A673 (cell line): Measurements from ENCODE around the gene LACTBL1. TPM values are rescaled to one million over a fixed set of nuclear protein-coding genes. Genes with fewer than 3 reads are reported as not detected.

Source experiments
- BruUV-seq: library from RNA; stranded (reverse); fragments of 400-500 nt; replicated peaks from 2 replicates; lab custom pipeline; 2021; lab: Mats Ljungman, UMichigan
- CTCF ChIA-PET: fragments of 300-600 bp; sonication (Branson Sonifier 250); formaldehyde crosslinking; loops from one replicate; lab custom pipeline; 2022; ENCODE audit warnings: antibody characterized with exemption; lab: Charles Lee
- POLR2A ChIA-PET: fragments of 300-600 bp; sonication (Branson Sonifier 250); formaldehyde crosslinking; loops from one replicate; lab custom pipeline; 2022; ENCODE audit warnings: antibody characterized with exemption; ENCODE audit not compliant: low non-redundant PET; lab: Charles Lee
- DNase-seq: peaks from one replicate; pipeline ENCODE4 v3.0.0-alpha.2; 2015; ENCODE audit warnings: low spot score
- H3K27ac ChIP-seq: fragments of 200-600 bp; sonication (generic); 2 replicates; pipeline ENCODE4 v1.5.1; 2016; ENCODE audit warnings: mixed run types, low read depth, mild to moderate bottlenecking, mixed read lengths, antibody characterized with exemption, low read length; ENCODE audit not compliant: poor library complexity, severe bottlenecking
- H3K27me3 ChIP-seq: fragments of 200-600 bp; sonication (generic); replicated peaks from 2 replicates; pipeline ENCODE4 v1.6.1; 2017; ENCODE audit warnings: mixed run types, low read depth, mild to moderate bottlenecking, mixed read lengths, antibody characterized with exemption, low read length; ENCODE audit not compliant: insufficient read depth, poor library complexity
- H3K36me3 ChIP-seq: fragments of 200-600 bp; sonication (generic); 2 replicates; pipeline ENCODE4 v1.6.1; 2016; ENCODE audit warnings: mixed run types, mild to moderate bottlenecking, mixed read lengths, antibody characterized with exemption, low read length; ENCODE audit not compliant: insufficient read depth, poor library complexity, severe bottlenecking
- H3K4me1 ChIP-seq: fragments of 200-600 bp; sonication (generic); 2 replicates; pipeline ENCODE4 v1.6.1; 2017; ENCODE audit warnings: mixed run types, mild to moderate bottlenecking, mixed read lengths, antibody characterized with exemption, low read length; ENCODE audit not compliant: insufficient read depth, poor library complexity, severe bottlenecking
- H3K4me3 ChIP-seq: fragments of 200-600 bp; sonication (generic); 2 replicates; pipeline ENCODE4 v1.5.1; 2016; ENCODE audit warnings: low read depth, mixed run types, mild to moderate bottlenecking, mixed read lengths, low read length; ENCODE audit not compliant: poor library complexity, severe bottlenecking
- H3K9me3 ChIP-seq: fragments of 200-600 bp; sonication (generic); 2 replicates; pipeline ENCODE4 v1.6.1; 2016; ENCODE audit warnings: mixed run types, low read depth, mild to moderate bottlenecking, mixed read lengths, antibody characterized with exemption, low read length; ENCODE audit not compliant: poor library complexity, severe bottlenecking
- EZH2 ChIP-seq: fragments of 200-600 bp; sonication (generic); IDR thresholded peaks from 2 replicates; pipeline ENCODE4 v1.6.1; 2017; ENCODE audit warnings: borderline replicate concordance, low read depth, mild to moderate bottlenecking, mixed read lengths, antibody characterized with exemption, low read length; ENCODE audit not compliant: poor library complexity, severe bottlenecking
- intact Hi-C: fragments of 100-400 bp; cut with micrococcal nuclease; formaldehyde crosslinking; loops from one replicate; pipeline ENCODE4 v1.10.0; 2022; ENCODE audit not compliant: unreplicated experiment
- total RNA-seq: library from RNA; stranded (reverse); gene quantifications from 2 replicates; pipeline ENCODE4 v1.2.3, GENCODE V29; 2021
- TF ChIP-seq, protein P1 (sequence below): fragments of 300-800, 200-600 bp; sonication (generic); conservative IDR thresholded peaks from 2 replicates; pipeline ENCODE4 v1.5.1; 2017; ENCODE audit warnings: low read depth, mild to moderate bottlenecking, antibody characterized with exemption, low read length, moderate library complexity, mixed read lengths

The LACTBL1 gene
- total RNA-seq, 1 experiment from 2014 or later, result 0.24 TPM

DNA sequence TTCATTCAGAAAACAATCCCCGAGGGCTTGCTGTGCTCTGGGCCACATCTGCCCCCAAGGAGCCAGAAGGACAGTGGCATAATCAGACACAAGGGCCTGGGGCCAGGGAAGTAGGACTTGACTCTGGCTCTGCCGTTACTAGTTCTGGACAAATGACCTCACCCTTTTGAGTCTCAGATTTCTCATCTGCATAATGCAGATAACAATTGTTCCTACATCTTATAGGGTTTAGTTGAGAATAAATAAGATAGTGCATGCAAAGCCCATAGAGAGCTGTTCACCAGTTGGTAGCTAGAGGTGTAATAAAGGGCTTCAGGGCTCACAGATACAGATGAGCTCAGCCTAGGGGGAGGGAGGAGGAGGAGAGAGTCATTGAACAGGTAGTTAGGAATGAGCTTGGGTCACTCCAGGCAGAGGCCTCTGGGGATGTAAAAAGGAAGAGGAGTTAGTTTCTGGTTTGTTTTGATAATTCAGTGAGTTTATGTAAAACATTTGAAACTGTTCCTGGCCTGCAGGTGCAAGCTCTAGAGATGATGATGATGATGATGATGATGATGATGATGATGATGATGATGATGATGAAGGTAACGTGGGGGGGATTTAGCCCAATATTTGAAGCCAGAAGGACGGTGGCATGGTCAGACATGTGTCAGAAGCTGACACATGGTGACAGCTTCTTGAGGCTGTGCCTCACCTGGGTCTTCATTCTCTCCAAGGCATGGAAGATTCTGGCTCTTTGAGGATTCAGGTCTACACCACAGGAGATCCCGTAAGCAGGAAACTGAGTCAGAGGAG, 858 bp downstream of the LACTBL1 start:
- intact Hi-C loops, result loop anchor here (5.0 to 10.0 kb wide), 2 partner anchors 300 to 663 kb away; no protein-coding TSS in a partner anchor
- no peak overlapping the region for H3K27ac ChIP-seq

DNA sequence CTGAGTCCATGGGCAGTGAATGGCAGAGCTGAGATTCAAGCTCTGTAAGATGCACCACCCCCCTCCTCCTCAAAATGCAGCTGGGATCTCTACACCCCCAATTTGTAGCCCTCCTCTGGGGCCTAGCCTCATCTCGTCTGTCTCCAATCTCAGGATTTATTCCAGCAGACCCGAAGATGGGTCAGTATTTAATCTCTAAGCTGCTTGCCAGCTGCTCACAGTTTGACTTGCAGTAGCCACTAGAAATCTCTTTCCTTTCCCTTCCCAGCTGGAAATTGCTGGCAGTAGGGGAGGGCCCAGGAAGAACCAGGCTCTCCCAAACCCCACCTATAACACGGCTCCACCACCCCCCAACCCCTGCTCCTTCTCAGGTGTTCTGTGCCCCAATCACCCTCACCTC, 1.5 kb downstream of the LACTBL1 start:
- CTCF ChIA-PET, result no interaction called here
- Histone ChIP-seq H3K9me3 (peaks cover 4% of the 10 kb centered on the region), H3K4me1 (peaks cover 26% of the 10 kb centered on the region), H3K36me3 (no peaks in the 10 kb centered on the region), H3K27me3 (no peaks in the 10 kb centered on the region), H3K4me3 (no peak overlapping the region), H3K27ac (no peak overlapping the region)
- no peak for DNase-seq
- POLR2A ChIA-PET, result no interaction called here
- intact Hi-C loops, result loop anchor here (5.0 to 10.0 kb wide), 2 partner anchors 301 to 664 kb away; no protein-coding TSS in a partner anchor
- no TSS peak for BruUV-seq
- TF ChIP-seq, protein P1, sequence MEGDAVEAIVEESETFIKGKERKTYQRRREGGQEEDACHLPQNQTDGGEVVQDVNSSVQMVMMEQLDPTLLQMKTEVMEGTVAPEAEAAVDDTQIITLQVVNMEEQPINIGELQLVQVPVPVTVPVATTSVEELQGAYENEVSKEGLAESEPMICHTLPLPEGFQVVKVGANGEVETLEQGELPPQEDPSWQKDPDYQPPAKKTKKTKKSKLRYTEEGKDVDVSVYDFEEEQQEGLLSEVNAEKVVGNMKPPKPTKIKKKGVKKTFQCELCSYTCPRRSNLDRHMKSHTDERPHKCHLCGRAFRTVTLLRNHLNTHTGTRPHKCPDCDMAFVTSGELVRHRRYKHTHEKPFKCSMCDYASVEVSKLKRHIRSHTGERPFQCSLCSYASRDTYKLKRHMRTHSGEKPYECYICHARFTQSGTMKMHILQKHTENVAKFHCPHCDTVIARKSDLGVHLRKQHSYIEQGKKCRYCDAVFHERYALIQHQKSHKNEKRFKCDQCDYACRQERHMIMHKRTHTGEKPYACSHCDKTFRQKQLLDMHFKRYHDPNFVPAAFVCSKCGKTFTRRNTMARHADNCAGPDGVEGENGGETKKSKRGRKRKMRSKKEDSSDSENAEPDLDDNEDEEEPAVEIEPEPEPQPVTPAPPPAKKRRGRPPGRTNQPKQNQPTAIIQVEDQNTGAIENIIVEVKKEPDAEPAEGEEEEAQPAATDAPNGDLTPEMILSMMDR, result no peak
- TF ChIP-seq EZH2, result no peak

More for the DNA sequence above, 858 bp downstream of the LACTBL1 start:
- DNase-seq, result no peak
- no peak for TF ChIP-seq EZH2
- TF ChIP-seq, protein P1, result no peak
- H3K4me1 ChIP-seq, result peaks cover 26% of the 10 kb centered on the region
- ChIA-PET CTCF (no interaction called here), POLR2A (no interaction called here)
- no peak overlapping the region for H3K4me3 ChIP-seq
- no peaks in the 10 kb centered on the region for H3K36me3 ChIP-seq
- H3K27me3 ChIP-seq, result no peaks in the 10 kb centered on the region
- H3K9me3 ChIP-seq, result no peaks in the 10 kb centered on the region
- BruUV-seq, result no TSS peak

DNA sequence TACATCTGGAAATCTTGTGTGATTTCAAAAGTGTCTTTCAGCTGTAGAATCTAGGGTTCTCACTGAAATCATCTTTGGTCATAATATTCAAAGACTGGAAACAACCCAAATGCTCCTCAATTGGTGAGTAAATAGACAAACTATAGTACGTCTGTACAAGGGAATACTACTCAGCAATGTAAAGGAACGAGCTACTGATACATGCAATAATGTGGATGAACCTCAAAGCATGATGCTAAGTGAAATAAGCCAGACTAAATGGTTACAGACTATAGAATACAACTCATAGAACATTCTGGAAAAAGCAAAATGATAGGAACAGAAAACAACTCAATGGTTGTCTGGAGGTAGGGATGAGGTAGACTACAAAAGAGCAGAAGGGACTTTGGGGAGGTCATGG, 2.6 kb downstream of the LACTBL1 start:
- BruUV-seq, result no TSS peak
- peaks cover 5% of the 10 kb centered on the region for H3K9me3 ChIP-seq
- H3K4me3 ChIP-seq, result no peak overlapping the region
- intact Hi-C loops, result loop anchor here (5.0 to 10.0 kb wide), 2 partner anchors 302 to 665 kb away; no protein-coding TSS in a partner anchor
- H3K36me3 ChIP-seq, result no peaks in the 10 kb centered on the region
- DNase-seq, result no peak
- no peaks in the 10 kb centered on the region for H3K27me3 ChIP-seq
- POLR2A ChIA-PET, result no interaction called here
- CTCF ChIA-PET, result interaction anchor here (0.7 kb wide), 1 partner anchor 1308 kb away, joined by 5 read pairs; no protein-coding TSS in a partner anchor
- H3K27ac ChIP-seq, result no peak overlapping the region
- peaks cover 26% of the 10 kb centered on the region for H3K4me1 ChIP-seq
- TF ChIP-seq, protein P1, result no peak
- no peak for TF ChIP-seq EZH2
